GM15510 (cell line): Measurements from ENCODE around the gene B4GALNT2.

Source experiments
- POLR2A ChIP-seq: IDR thresholded peaks from 3 replicates; pipeline ENCODE4 v1.6.1; 2011; ENCODE audit warnings: borderline replicate concordance; ENCODE audit not compliant: insufficient read length; ENCODE audit errors: extremely low read depth

The B4GALNT2 gene

DNA sequence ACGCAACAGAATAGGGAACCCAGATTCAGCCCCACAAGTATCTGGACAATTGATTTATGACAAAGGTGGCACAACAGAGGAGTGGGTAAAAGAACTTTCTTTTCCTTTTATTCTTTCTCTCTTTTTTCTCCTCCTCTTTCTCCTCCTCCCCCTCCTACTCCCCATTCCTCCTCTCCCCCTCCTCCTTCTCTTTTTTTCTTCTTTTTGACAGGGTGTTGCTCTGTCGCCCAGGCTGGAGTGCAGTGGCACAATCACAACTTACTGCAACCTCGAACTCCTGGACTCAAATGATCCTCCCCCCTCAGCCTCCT lies 61.7 kb downstream of the B4GALNT2 start:
- no peak for TF ChIP-seq POLR2A

DNA sequence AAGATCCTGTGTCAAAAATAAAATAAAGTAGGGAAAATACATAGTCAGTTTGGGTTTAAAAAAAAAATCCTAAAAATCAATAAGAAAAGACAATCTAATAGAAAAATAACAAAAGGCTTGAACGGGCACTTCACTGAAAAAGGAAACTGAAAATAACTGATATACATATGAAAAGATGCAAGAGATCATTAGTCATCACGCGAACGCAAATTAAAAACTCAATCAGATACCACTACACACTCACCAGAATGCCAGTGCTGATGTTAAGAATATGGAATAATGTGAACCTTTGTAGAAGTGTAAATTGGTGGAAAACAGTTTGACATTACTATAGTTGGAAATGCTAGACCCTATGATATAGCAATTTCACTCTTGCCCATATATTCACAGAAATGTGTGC lies 63.2 kb downstream of the B4GALNT2 start:
- TF ChIP-seq POLR2A: no peak

DNA sequence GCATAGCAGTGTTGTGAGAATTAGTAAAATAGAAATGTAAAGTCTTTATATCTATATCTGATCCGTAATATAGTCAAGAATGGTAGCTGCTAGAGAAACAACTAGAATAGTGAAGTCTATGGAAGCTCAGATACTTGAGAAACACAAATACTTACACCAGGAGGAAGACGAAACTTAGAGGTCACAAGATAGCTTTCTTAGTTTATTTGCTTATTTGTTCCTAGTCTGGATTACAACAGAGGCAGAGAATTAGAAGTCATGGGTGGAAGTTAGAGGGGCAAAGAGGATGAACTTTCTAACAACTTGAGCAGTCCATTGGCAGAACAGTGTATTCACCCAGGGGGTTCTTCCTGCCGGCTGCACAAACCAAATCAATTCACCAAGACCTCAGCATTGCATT lies 64.0 kb downstream of the B4GALNT2 start:
- no peak for TF ChIP-seq POLR2A

DNA sequence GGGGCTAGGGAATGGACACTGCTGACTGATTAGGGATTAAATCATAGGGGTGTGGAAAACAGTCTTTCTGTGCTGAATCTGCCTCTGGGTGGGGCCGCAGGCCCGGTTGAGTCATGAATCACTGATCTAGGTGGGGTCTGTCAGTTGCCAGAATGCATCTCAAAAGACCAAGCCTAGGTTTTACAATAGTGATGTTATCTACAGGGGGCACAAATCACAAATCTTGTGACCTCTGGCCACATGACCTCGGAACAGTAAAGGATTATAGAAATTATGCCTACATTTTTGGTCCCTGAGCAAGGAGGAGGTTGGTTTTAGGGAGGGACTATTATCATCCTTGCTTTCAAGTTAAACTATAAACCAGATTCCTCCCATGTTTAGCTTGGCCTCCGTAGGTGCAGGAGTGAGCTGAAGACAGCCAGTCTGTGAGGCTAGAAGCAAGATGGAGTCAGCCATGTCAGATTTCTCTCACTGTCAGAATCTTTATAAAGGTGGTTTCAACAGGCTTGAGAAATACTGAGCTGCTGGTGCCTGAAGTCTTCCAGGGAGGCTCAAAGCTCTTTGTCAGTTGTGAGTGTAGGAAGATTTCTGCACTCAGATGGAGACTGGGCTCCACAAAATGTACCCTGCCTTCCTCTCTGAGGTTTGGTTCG lies 64.9 kb downstream of the B4GALNT2 start:
- TF ChIP-seq POLR2A: no peak

DNA sequence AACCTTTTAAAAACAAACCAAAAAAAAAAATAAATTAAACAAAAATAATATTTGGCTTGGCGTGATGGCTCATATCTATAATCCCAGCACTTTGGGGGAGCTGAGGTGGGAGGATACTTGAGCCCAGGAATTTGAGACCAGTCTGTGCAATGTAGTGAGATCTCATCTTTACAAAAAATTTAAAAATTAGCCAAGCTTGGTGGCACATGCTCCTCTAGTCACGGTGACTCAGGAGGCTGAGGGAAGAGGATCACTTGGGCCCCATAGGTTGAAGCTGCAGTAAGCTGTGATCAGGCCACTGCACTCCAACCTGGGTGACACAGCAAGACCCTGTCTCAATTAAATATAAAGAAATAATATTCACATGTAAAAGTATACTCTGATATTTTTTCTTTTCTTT lies 65.6 kb downstream of the B4GALNT2 start:
- TF ChIP-seq POLR2A: no peak

DNA sequence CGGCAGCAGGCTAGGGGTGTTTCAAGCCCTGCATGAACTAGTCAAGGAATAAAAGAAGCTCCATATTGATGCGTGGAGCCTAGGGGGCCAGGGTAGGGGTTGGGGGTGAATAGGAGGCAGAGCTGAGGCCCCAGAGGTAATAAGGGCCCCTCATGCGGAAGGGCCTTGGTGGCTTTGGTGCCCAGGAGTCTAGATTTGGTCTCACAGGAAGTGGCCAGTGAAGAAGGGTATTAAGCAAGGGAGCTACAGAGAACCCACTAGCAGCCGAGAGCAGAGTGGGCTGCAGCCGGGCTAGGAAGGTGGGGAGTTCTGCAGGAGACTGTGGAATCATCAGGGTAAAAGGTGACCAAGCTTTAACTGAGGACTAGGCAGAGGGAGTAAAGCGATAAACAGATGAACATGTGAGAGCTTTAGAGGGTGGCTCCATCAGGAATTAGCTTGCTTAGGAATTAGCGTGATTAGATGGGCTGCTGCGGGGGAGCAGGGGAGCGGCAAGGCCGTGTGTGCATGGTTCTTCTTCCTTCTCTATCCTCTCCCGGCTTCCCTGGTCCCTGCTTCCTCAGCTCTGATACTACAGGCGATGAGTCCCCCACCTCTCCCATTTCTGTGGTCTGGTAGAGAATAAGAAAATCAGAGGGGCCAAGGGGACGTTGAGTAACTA lies 68.0 kb downstream of the B4GALNT2 start:
- no peak for TF ChIP-seq POLR2A

DNA sequence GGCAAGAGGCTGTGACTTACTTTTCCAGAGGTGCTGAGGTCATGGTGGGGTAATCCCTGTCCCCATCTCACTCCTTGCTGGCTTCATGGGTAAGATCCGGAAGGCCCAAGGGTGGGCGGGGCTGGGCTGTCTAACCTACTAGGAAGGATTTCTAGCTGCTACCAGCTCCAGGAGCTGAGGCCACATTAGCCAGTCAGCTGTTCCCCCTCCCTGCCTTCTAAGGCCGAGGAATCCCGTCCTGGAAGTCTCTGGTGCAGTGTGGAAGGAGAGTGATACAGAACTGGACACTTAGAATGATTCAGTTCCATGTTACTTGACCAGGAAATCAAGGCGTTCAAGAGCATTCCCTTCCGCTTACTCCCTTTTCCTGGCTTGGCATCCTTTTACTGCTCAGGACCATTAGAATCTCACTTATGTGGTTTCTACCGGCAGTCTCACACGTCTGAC lies 68.9 kb downstream of the B4GALNT2 start:
- no peak for TF ChIP-seq POLR2A

DNA sequence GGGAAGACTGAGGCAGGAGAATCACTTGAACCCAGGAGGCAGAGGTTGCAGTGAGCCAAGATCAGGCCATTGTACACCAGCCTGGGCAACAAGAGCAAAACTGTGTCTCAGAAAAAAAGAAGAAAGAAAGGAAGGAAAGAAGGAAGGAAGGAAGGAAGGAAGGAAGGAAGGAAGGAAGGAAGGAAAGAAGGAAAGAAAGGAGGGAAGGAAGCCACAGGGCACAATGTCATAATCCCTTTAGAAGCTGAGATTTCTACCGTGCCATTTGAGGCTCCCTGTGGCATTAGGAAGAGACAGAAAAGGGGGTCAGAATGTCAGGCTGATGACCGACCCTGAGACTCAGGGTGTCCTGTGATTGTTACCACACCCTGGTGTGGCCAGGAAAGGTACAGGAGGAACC lies 71.2 kb downstream of the B4GALNT2 start:
- TF ChIP-seq POLR2A: no peak

DNA sequence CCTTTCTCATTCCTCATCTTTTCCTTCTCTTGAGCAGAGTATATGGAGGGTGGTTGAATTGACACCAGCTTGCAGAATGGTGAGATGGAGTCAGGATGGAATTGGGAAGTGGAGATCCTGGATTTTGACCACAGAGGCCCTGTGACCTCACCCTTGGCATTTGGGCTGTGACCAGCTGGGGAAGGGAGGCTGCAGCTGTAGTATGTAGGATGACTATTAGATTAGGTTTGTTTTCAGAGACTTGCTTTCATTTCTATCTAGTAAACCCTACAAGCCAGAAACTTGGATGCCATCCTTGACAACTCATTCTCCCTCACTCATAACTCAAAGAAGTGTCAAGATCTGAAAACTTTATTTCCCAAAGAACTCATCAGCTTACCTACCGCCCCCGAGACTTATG lies 71.9 kb downstream of the B4GALNT2 start:
- no peak for TF ChIP-seq POLR2A

DNA sequence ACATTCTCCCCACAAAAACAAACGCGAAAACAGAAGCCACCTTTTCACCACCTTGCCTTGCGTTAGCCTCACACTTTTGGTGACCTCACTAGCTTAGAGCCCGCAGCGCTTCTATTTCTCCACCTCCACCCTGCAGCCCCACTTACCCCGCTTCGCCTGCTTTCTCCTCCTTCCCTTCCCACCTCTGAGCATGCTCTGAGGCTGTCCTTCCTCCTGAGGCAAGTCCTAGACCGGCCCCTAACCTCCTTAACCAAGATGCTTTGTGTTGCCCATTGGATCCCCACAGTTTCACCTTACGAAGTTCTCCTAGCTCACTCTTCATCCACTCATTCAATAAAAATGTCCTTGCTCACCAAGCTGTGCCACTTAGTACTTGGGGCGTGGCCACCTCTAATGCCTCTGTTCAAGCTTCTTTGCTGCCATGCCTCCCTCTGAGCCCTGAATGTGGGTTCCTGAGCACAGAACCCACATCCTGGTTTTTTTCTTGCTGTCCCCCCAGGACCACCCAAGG lies 76.5 kb downstream of the B4GALNT2 start:
- TF ChIP-seq POLR2A: no peak

DNA sequence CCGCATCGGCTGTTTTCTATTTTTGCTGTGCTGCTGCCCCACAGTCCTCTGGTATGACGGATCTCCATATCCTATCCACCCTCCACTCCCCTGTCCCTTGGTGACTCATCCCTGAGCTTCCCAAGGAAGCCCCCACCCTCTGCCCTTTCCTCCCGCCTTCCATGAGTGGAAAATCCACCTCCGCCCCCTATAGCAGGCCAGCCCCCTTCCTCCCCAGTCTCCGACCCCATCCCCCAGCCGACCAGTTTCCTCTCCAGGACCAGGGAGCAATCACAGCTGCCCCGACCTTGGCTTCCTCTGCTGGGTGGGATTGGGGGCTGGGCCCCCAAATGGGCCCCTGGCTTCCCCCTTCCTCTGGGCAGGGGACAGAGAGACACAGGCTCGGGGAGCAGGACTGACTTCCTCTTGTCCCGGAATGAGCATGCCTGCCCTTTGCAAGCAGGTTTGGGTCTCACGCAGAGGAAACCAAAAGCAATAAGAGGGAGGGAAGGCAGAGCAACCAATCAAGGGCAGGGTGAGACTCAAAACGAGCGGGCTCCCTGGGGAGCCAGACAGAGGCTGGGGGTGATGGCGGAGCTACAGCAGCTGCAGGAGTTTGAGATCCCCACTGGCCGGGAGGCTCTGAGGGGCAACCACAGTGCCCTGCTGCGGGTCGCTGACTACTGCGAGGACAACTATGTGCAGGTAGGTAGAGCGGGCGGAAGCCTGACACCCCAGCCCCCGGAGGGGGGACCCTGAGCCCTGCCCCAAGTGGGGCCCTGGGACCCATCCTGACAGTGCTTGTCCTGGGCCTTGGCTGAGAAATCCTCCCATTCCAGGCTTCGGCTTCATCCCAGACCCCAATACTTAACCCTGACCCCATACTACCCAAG lies 77.8 kb downstream of the B4GALNT2 start, which contains the start of the genes ABI3 and GNGT2:
ABI3 (plus strand) TSS at position 550 of the 872 bp plus-strand sequence; CDS start at position 568, 18 bp downstream.
GNGT2 (minus strand) TSS at position 417 of the 872 bp plus-strand sequence. CDS start 3,152 bp downstream, outside the sequence.
- TF ChIP-seq POLR2A: peak; percentile 98

DNA sequence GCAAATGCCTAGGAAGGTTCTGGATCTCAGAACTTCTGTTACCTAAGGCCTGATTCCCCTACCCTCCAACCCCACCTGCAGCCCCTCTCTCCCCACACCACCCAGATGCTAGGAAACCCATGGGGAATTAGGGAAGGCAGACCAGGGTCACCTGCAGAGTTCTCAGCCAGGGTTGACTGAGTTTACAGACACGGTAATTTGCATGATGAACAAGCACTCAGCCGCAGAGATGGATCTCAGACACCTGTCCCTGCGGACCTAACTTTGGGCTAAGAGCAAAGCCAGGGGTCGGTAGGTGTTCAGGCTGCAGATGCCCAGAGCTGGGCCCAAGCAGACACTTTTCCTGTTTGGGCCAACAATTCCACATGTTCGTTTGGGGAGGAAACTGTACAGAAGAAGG lies 80.8 kb downstream of the B4GALNT2 start:
- TF ChIP-seq POLR2A: no peak

DNA sequence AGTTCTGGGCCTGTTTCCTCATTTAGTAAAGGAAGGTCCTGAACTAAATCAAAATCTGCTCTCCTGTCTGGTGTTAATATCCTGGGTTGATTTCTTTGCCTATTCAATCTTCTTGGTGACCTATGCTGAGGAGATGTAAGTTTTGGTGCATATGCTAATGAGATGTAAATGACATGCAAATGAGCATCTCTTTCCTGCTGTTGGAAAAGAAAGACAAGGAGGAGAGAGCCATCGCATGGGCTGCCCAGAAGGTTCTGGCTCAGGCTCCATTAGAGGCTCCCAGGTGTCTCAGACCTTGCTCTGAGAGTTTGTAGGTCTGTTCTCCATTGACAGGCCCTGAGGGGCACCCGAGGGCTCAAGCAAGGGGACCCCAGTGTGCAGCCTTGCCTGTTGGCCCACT lies 81.3 kb downstream of the B4GALNT2 start:
- no peak for TF ChIP-seq POLR2A

DNA sequence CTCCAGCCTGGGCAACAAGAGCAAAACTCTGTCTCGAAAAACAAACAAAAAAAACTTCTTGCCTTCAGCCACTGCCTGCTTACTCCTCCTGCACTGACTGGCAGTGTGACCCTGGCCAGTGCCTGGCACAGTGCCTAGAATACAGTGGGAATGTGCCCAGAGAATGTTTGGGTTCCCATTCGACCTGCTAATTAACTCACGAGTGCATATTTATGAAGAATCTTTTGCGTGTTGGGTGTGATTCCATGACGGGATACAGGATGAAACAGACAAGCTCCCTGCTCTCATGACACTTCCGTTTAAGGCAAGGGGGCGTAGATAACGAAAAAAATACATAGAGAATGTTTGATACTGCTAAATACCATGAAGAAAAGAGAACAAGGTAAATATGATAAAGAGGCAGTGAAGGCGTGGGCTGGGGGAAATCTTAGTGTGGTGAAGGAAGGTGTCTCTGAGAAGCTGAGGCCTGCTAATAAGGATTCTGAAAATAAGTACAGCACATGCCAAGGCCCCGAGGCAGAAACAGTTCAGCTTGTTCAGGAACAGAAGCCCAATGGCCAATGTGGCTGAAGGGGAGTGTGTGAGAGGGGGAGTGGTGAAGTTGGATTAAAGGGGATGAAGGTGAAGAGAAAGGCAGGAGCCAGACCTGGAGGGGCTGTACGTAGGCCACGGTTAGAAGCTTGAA lies 82.2 kb downstream of the B4GALNT2 start:
- no peak for TF ChIP-seq POLR2A
